ENCODE measurements around the gene ADAMTS1.
"Not testable (repeated sequence)": the region's sequence is repeated elsewhere in the genome, so short reads cannot be mapped to it uniquely, and the experiment has no call there.

Gene ADAMTS1

GRCh38 chr21:26845066-26845758 is at the start of gene ADAMTS1:
ADAMTS1 (minus strand) TSS chr21:26845409; CDS start chr21:26844954, 455 bp downstream.
- no peak for DNase-seq

GRCh38 chr21:26892151-26892550 is 46.9 kb upstream of the ADAMTS1 start:
- no peak for DNase-seq

GRCh38 chr21:26888931-26889330 is 43.7 kb upstream of the ADAMTS1 start:
- DNase-seq = no peak

- no peak for DNase-seq
These were observed 43.0 kb upstream of the ADAMTS1 start for GRCh38 chr21:26888256-26888655.

GRCh38 chr21:26887251-26887650 is 42.0 kb upstream of the ADAMTS1 start:
- DNase-seq = no peak

GRCh38 chr21:26884436-26884835 is 39.2 kb upstream of the ADAMTS1 start:
- DNase-seq = no peak

- DNase-seq = no peak
These were observed 38.6 kb upstream of the ADAMTS1 start for GRCh38 chr21:26883768-26884167.

GRCh38 chr21:26881504-26882228 is 36.5 kb upstream of the ADAMTS1 start:
- no peak for DNase-seq

- no peak for DNase-seq
These were observed 31.8 kb upstream of the ADAMTS1 start for GRCh38 chr21:26877018-26877417.

- DNase-seq = no peak
These were observed 29.1 kb upstream of the ADAMTS1 start for GRCh38 chr21:26874347-26874746.

- no peak for DNase-seq
These were observed 20.6 kb upstream of the ADAMTS1 start for GRCh38 chr21:26865857-26866256.

GRCh38 chr21:26856871-26857350 is 11.7 kb upstream of the ADAMTS1 start:
- not testable (repeated sequence) for DNase-seq

- not testable (repeated sequence) for DNase-seq
These were observed 9.5 kb upstream of the ADAMTS1 start for GRCh38 chr21:26854695-26855094.

GRCh38 chr21:26852423-26852822 is 7.2 kb upstream of the ADAMTS1 start:
- no peak for DNase-seq

GRCh38 chr21:26851109-26851944 is 6.1 kb upstream of the ADAMTS1 start:
- DNase-seq = no peak

- no peak for DNase-seq
These were observed 5.0 kb upstream of the ADAMTS1 start for GRCh38 chr21:26850116-26850643.

GRCh38 chr21:26849428-26850115 is 4.4 kb upstream of the ADAMTS1 start:
- no peak for DNase-seq

- no peak for DNase-seq
These were observed 2.7 kb upstream of the ADAMTS1 start for GRCh38 chr21:26847921-26848320.

- no peak for DNase-seq
These were observed 1.8 kb upstream of the ADAMTS1 start for GRCh38 chr21:26847002-26847401.

- no peak for DNase-seq
These were observed 1.1 kb upstream of the ADAMTS1 start for GRCh38 chr21:26846036-26846931.

- DNase-seq = no peak
These were observed 488 bp upstream of the ADAMTS1 start for GRCh38 chr21:26845759-26846035.
